ENCODE results near the gene ZIC1.

GRCh38 chr3:147426931-147427330 lies 17.8 kb downstream of the ZIC1 start:
- no peak for TF ChIP-seq EZH2 (IDR thresholded peaks at IDR 0.05; ENCODE audit: insufficient read depth, poor library complexity, severe bottlenecking)
- no peak for TF ChIP-seq EZH2phosphoT487 (IDR thresholded peaks at IDR 0.05; ENCODE audit: insufficient read depth, low read depth)
